ENCODE data around the gene CD99.
"Not testable (repeated sequence)": the region's sequence is repeated elsewhere in the genome, so short reads cannot be mapped to it uniquely, and the experiment has no call there.

CD99 gene

DNA sequence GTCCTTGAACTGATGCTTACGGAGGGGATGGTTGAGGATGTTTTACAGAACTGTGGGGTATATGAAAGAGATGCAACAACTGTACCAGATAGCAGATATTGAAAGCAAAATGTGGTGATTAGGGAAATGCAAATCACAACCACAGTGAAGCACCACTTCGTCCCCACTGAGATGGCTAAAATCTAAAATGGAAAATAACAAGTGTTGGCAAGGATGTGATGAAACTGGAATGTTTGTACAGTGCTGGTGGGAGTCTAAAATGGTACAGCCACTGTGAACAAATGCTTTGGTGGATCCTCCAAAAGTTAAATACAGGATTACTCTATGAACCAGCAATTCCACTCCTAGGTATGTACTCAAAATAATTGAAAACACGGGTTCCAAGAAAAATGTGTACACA, 83.7 kb downstream of the CD99 start:
- H3K4me1 Mint-ChIP-seq: no peaks in the 10 kb centered on the region
- no peak for ATAC-seq
- no peak overlapping the region for H3K4me3 Mint-ChIP-seq
- H3K36me3 Mint-ChIP-seq (ENCODE audit: low read depth): no peaks in the 10 kb centered on the region
- H3K27me3 Mint-ChIP-seq: peaks cover 18% of the 10 kb centered on the region
- no peak overlapping the region for H3K27ac Mint-ChIP-seq
- H3K9me3 Mint-ChIP-seq: peaks cover 14% of the 10 kb centered on the region
- DNase-seq: no peak

- not testable (repeated sequence) for H3K27ac Mint-ChIP-seq; H3K4me3 Mint-ChIP-seq; ATAC-seq; H3K4me1 Mint-ChIP-seq; DNase-seq; H3K9me3 Mint-ChIP-seq; H3K36me3 Mint-ChIP-seq (ENCODE audit: low read depth); H3K27me3 Mint-ChIP-seq
Measured at GRCh38 chrX:2780472-2781225, 89.6 kb downstream of the CD99 start.

- Mint-ChIP-seq H3K4me3 (no peak overlapping the region), H3K4me1 (peaks cover 7% of the 10 kb centered on the region), H3K27me3 (peaks cover 2% of the 10 kb centered on the region), H3K9me3 (no peaks in the 10 kb centered on the region), H3K36me3 (ENCODE audit: low read depth) (no peaks in the 10 kb centered on the region), H3K27ac (no peak overlapping the region)
- ATAC-seq: no peak
- DNase-seq: no peak
Measured at GRCh38 chrX:2781226-2781571, 90.1 kb downstream of the CD99 start.

DNA sequence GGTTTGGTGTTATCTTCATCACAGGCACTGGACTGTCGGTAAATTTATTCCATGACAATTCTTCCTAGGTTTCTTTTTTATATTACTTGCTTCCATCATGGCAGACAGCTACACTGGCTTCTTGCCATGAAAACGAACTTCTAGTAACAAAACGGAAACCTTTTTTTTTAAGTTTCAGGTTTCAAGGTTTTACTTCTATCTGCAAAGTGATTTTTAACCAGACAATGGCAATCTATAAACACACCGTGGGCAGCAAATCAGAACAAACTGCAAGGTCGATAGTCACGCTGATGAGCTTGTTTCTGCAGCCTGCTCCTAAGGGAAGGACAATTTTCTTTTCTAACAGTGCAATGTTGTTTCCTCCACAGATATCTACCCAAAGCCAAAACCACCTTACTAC, 90.6 kb downstream of the CD99 start:
- Mint-ChIP-seq H3K27me3 (peaks cover 2% of the 10 kb centered on the region), H3K36me3 (ENCODE audit: low read depth) (no peaks in the 10 kb centered on the region), H3K4me3 (no peak overlapping the region), H3K27ac (no peak overlapping the region), H3K9me3 (no peaks in the 10 kb centered on the region), H3K4me1 (peaks cover 7% of the 10 kb centered on the region)
- ATAC-seq (no peak), DNase-seq (no peak)

DNA sequence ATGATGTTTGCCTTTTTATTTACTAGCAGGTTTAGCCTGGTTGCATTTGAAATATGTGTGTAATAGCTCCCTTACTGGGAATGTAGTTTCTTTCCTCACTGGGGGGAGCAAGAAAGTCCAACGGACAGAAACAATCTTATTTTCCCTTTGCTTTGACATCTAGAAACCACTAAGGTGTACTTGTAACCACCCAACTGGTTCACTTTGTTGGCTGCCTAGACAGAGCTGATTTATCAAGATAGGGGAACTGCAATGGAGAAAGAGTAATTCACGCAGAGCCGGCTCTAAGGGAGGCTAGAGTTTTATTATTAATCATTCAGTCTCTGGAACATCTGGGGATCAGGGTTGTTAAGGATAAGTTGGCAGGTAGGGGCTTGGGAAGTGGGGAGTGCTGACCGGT, 91.1 kb downstream of the CD99 start:
- H3K9me3 Mint-ChIP-seq: no peaks in the 10 kb centered on the region
- no peak overlapping the region for H3K27ac Mint-ChIP-seq
- DNase-seq (no peak), ATAC-seq (no peak)
- no peak overlapping the region for H3K4me3 Mint-ChIP-seq
- H3K27me3 Mint-ChIP-seq: peaks cover 2% of the 10 kb centered on the region
- H3K36me3 Mint-ChIP-seq (ENCODE audit: low read depth): no peaks in the 10 kb centered on the region
- peaks cover 7% of the 10 kb centered on the region for H3K4me1 Mint-ChIP-seq

GRCh38 chrX:2782778-2783177, 91.7 kb downstream of the CD99 start:
- H3K4me3 Mint-ChIP-seq: no peak overlapping the region
- peaks cover 7% of the 10 kb centered on the region for H3K4me1 Mint-ChIP-seq
- no peaks in the 10 kb centered on the region for H3K36me3 Mint-ChIP-seq (ENCODE audit: low read depth)
- no peak for DNase-seq
- no peaks in the 10 kb centered on the region for H3K9me3 Mint-ChIP-seq
- H3K27me3 Mint-ChIP-seq: peaks cover 2% of the 10 kb centered on the region
- H3K27ac Mint-ChIP-seq: no peak overlapping the region
- no peak for ATAC-seq

- Mint-ChIP-seq H3K36me3 (ENCODE audit: low read depth) (no peaks in the 10 kb centered on the region), H3K4me3 (no peak overlapping the region), H3K9me3 (no peaks in the 10 kb centered on the region), H3K27ac (no peak overlapping the region), H3K4me1 (peaks cover 7% of the 10 kb centered on the region), H3K27me3 (peaks cover 2% of the 10 kb centered on the region)
- ATAC-seq (no peak), DNase-seq (no peak)
Measured at GRCh38 chrX:2784026-2784425, 92.9 kb downstream of the CD99 start.

DNA sequence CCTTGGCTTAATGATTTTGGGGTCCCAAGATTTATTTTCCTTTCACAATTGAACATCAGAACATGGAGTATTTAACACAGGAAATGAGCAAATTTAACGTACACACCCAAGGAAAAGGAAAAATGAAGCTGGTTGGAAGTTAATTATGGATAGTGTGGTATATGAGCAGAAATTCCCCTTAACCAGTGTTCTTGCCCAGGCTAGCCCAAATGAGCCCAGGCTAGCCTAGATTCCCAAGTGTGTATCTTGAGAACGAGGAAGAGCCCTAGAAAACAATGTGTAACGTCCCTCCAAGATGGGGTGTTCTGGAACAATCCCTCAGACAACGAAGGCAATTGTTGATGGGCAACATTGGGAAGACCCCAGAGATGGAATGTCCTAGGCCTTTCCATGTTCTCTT, 94.4 kb downstream of the CD99 start:
- H3K4me1 Mint-ChIP-seq: peaks cover 7% of the 10 kb centered on the region

DNA sequence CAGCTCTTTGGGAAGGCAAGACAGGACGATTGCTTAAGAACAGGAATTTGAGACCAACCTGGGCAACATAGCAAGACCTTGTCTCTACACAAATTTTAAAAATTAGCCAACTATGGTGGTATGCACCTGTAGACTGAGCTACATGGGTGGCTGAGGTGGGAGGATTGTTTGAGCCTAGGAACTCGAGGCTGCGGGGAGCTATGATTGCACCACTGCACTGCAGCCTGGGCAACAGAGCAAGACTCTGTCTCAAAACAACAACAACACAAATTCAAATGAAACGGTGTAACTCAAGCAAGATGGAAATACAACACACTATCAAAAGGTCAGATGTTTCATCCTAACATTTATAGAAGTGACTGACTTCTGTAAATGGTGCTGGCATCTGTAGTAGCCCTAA, 97.9 kb downstream of the CD99 start:
- Mint-ChIP-seq H3K36me3 (ENCODE audit: low read depth) (no peaks in the 10 kb centered on the region), H3K27ac (no peak overlapping the region)

More for the DNA sequence above, 94.4 kb downstream of the CD99 start:
- Mint-ChIP-seq H3K27me3 (peaks cover 2% of the 10 kb centered on the region), H3K4me3 (no peak overlapping the region), H3K27ac (no peak overlapping the region), H3K9me3 (no peaks in the 10 kb centered on the region), H3K36me3 (ENCODE audit: low read depth) (no peaks in the 10 kb centered on the region)
- ATAC-seq: no peak
- DNase-seq: no peak

DNA sequence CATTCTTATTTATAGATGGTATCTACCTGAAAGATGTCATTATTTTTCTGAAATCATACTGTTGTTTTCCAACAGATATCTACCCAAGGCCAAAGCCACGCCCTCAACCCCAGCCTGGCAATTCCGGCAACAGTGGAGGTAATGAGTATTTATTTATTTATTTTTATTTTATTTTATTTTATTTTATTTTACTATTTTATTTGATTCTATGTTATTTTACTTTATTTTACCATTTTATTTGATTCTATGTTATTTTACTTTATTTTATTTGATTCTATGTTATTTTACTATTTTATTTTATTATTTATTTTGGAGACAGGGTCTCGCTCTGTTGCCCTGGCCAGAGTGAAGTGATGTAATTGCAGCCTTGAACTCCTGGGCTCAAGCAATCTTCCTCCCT, 98.5 kb downstream of the CD99 start:
- ATAC-seq (no peak), DNase-seq (no peak)
- no peaks in the 10 kb centered on the region for H3K27me3 Mint-ChIP-seq
- H3K36me3 Mint-ChIP-seq (ENCODE audit: low read depth): no peaks in the 10 kb centered on the region
- H3K4me1 Mint-ChIP-seq: no peaks in the 10 kb centered on the region
- H3K9me3 Mint-ChIP-seq: no peaks in the 10 kb centered on the region
- no peak overlapping the region for H3K4me3 Mint-ChIP-seq
- no peak overlapping the region for H3K27ac Mint-ChIP-seq

More for the DNA sequence above, 97.9 kb downstream of the CD99 start:
- Mint-ChIP-seq H3K9me3 (no peaks in the 10 kb centered on the region), H3K27me3 (no peaks in the 10 kb centered on the region), H3K4me1 (no peaks in the 10 kb centered on the region), H3K4me3 (no peak overlapping the region)
- ATAC-seq (no peak), DNase-seq (no peak)

All from activated naive CD8-positive, alpha-beta T cell treated with anti-CD3 and anti-CD28 coated beads, Interleukin-2, amount 50 U/mL, for 24 hours (primary cell).